Right atrium auricular region (tissue), 2 donors: ENCODE data around the gene JMJD4. TPM values are rescaled to one million over a fixed set of nuclear protein-coding genes. Genes with fewer than 3 reads are reported as not detected.
"Not testable (repeated sequence)": the region's sequence is repeated elsewhere in the genome, so short reads cannot be mapped to it uniquely, and the experiment has no call there.

Experiments
- DNase-seq: peaks from one replicate; pipeline ENCODE4 v3.0.0-alpha.2; 2019; ENCODE audit warnings: low spot score
- H3K27ac ChIP-seq, 2 donors: fragments of 200-600 bp; sonication (generic); 1 replicate in 1 of 2; 2 replicates in 1 of 2; pipeline ENCODE4 v1.5.1; 2016 to 2019
- H3K27me3 ChIP-seq, 2 donors: fragments of 200-600 bp; sonication (generic); one replicate each; pipeline versions ENCODE4 v1.5.1 to v1.6.0; 2017 to 2019
- H3K36me3 ChIP-seq: fragments of 200-600 bp; sonication (generic); one replicate; pipeline ENCODE4 v1.5.1; 2016
- H3K4me1 ChIP-seq, 2 donors: fragments of 200-600 bp; sonication (generic); one replicate each; pipeline versions ENCODE4 v1.5.1 to v1.6.0; 2017 to 2019
- H3K4me3 ChIP-seq, 2 donors: fragments of 200-600 bp; sonication (generic); 1 replicate in 1 of 2; 2 replicates in 1 of 2; pipeline ENCODE4 v1.5.1; 2017 to 2019; ENCODE audit warnings: mild to moderate bottlenecking in 1 of 2, moderate library complexity in 1 of 2
- H3K9me3 ChIP-seq, 2 donors: fragments of 200-600 bp; sonication (generic); one replicate each; pipeline ENCODE4 v1.5.1; 2019
- total RNA-seq, 2 donors: library from RNA; depleted of rRNA; stranded (reverse); fragments of >200 nt; gene quantifications; one replicate each; pipeline ENCODE4 v1.1.0, GENCODE V29; 2016
- TF ChIP-seq, protein P1 (sequence below), 2 donors: fragments of 200-600 bp; sonication (generic); IDR thresholded peaks; one replicate each; pipeline ENCODE4 v1.5.1; 2019; ENCODE audit warnings: antibody characterized with exemption in 2 of 2

The JMJD4 gene
- total RNA-seq, 2 donors from 2014 or later: 11.0 to 11.1 TPM

DNA sequence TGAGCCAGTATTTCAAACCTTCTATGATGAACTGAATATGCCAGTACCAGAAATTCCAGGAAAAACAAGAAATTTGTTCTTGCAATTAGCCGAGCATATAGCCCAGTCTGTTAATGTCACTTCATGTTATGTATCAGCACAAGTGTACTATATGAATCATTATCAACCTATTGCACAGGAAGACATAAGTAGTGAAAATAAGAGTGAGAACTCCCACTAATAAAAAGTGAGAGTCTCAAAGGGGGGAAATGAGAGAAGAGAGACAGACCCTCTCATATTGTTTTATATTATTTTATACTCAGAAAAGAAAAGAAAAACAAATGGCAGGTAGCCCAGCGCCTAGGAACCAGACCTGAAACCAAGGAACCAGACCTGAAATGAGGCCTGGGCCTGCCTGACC lies 16.2 kb downstream of the JMJD4 start:
- Histone ChIP-seq H3K4me1 (no peaks in the 10 kb centered on the region), H3K4me3 (no peak overlapping the region), H3K9me3 (peaks cover 0 to 65% of the 10 kb centered on the region in 2 donors), H3K27me3 (no peaks in the 10 kb centered on the region), H3K36me3 (no peaks in the 10 kb centered on the region), H3K27ac (no peak overlapping the region)
- TF ChIP-seq, protein P1, sequence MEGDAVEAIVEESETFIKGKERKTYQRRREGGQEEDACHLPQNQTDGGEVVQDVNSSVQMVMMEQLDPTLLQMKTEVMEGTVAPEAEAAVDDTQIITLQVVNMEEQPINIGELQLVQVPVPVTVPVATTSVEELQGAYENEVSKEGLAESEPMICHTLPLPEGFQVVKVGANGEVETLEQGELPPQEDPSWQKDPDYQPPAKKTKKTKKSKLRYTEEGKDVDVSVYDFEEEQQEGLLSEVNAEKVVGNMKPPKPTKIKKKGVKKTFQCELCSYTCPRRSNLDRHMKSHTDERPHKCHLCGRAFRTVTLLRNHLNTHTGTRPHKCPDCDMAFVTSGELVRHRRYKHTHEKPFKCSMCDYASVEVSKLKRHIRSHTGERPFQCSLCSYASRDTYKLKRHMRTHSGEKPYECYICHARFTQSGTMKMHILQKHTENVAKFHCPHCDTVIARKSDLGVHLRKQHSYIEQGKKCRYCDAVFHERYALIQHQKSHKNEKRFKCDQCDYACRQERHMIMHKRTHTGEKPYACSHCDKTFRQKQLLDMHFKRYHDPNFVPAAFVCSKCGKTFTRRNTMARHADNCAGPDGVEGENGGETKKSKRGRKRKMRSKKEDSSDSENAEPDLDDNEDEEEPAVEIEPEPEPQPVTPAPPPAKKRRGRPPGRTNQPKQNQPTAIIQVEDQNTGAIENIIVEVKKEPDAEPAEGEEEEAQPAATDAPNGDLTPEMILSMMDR (IDR thresholded peaks at IDR 0.05): no peak
- DNase-seq: no peak

DNA sequence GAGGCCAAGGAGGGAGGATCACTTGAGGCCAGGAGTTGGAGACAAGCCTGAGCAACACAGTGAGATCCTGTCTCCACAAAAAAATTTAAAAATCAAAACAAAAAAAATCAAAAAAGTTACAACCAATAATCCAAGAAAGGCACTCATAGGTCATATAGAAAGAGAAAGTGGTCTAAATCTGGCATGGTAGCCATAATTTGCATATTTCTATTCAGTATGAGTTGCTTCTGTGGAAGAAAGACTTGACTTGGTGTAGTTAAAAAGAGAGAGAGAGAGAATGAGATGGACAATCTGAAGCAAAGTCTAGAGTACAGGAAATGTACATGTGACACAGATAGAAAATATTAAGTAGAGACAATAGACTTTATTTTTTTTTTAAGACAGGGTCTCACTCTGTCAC lies 22.5 kb downstream of the JMJD4 start:
- Histone ChIP-seq H3K4me1 (no peaks in the 10 kb centered on the region), H3K36me3 (no peaks in the 10 kb centered on the region), H3K27me3 (no peaks in the 10 kb centered on the region), H3K4me3 (no peak overlapping the region), H3K27ac (no peak overlapping the region), H3K9me3 (peaks cover 0 to 24% of the 10 kb centered on the region in 2 donors)
- DNase-seq: no peak
- TF ChIP-seq, protein P1 (IDR thresholded peaks at IDR 0.05): no peak

DNA sequence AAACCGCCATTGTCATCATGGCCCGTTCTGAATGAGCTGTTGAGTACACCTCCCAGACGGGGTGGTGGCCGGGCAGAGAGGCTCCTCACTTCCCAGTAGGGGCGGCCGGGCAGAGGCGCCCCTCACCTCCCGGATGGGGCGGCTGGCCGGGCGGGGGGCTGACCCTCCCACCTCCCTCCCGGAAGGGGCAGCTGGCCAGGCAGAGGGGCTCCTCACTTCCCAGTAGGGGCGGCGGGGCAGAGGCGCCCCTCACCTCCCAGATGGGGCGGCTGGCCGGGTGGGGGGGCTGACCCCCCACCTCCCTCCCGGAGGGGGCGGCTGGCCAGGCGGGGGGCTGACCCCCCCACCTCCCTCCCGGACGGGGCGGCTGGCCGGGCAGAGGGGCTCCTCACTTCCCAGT lies 24.6 kb downstream of the JMJD4 start:
- not testable (repeated sequence) for DNase-seq, H3K4me1 ChIP-seq, H3K36me3 ChIP-seq, H3K4me3 ChIP-seq, H3K27ac ChIP-seq, H3K27me3 ChIP-seq
- H3K9me3 ChIP-seq: peaks cover 0 to 11% of the 10 kb centered on the region in 2 donors

DNA sequence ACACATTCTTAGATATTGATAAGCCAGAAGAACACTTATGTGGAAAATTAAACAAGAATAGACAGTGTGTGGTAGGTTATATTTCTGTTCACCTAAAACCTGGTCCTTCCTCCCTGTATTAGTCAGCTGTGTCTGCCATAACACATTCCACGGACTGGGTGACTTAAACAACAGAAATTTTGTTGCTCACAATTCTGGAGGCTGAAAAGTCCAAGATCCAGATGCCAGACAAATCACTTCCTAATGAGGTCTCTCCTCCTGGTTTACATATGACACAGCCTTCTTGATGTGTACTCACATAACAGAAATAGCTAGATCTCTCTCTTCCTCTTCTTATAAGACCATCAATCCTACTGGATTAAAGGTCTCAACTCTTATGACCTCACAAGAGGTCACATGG lies 25.7 kb downstream of the JMJD4 start:
- TF ChIP-seq, protein P1 (IDR thresholded peaks at IDR 0.05): no peak
- peaks cover 0 to 3% of the 10 kb centered on the region in 2 donors for H3K9me3 ChIP-seq
- H3K4me3 ChIP-seq: no peak overlapping the region
- DNase-seq: no peak
- H3K27ac ChIP-seq: no peak overlapping the region
- H3K4me1 ChIP-seq: no peaks in the 10 kb centered on the region
- no peaks in the 10 kb centered on the region for H3K27me3 ChIP-seq
- H3K36me3 ChIP-seq: no peaks in the 10 kb centered on the region

DNA sequence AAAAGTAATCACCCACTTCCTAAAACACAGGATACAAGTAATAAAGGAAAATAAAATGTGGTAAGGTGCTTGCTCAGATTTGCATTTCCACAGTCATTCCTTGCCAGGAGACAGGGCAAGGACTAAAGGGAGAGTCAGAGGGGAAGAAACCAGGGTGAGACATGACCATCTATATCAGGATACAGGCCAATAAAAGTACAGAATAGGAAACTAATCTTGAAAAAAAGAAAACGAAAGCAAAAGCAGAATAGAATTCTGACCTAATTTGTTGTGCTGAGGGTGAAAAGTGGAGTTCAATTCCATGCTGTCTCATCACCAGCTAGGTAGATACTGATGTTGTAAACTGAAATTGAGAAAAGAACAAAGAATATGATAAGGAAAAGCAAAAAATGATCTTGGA lies 27.3 kb downstream of the JMJD4 start:
- no peaks in the 10 kb centered on the region for H3K4me1 ChIP-seq
- no peak overlapping the region for H3K27ac ChIP-seq
- no peaks in the 10 kb centered on the region for H3K27me3 ChIP-seq
- H3K4me3 ChIP-seq: no peak overlapping the region
- no peak for DNase-seq
- H3K36me3 ChIP-seq: no peaks in the 10 kb centered on the region
- TF ChIP-seq, protein P1 (IDR thresholded peaks at IDR 0.05): no peak
- H3K9me3 ChIP-seq: peaks cover 0 to 12% of the 10 kb centered on the region in 2 donors

DNA sequence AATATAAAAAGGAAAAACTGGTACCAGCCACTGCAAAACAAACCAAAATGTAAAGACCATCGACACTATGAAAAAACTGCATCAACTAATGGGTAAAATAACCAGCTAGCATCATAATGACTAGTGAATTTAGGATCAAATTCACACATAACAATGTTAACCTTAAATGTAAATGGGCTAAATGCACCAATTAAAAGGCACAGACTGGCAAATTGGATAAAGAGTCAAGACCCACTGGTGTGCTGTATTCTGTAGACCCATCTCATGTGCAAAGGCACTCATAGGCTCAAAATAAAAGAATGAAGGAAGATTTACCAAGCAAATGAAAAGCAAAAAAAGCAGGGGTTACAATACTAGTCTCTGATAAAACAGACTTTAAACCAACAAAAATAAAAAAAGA lies 33.5 kb downstream of the JMJD4 start:
- H3K9me3 ChIP-seq: peaks cover 0 to 33% of the 10 kb centered on the region in 2 donors

DNA sequence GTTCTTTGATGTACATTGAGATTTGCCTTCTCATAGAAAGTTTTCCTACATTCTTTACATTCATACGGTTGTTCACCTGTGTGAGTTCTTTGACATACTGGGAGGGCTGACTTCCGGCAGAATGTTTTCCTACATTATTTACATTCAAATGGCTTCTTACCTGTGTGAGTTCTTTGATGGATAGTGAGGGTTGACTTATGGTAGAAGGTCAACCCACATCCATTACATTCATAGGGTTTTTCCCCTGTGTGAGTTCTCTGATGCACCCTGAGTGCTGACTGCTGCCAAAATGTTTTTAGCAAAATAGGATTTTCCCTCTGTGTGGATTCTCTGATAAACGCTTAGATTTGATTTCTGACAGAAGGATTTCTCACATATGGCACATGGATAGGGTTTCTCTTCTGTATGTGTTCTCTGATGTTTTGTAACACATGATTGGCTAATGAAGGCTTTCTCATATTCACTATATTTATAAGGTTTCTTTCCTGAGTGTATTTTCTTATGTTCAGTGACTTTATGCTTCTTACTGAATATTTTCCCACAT lies 37.7 kb downstream of the JMJD4 start:
- DNase-seq: no peak

More for the DNA sequence above, 33.5 kb downstream of the JMJD4 start:
- not testable (repeated sequence) for H3K4me1 ChIP-seq, H3K36me3 ChIP-seq, H3K27me3 ChIP-seq, H3K4me3 ChIP-seq, DNase-seq, H3K27ac ChIP-seq

More for the DNA sequence above, 37.7 kb downstream of the JMJD4 start:
- Histone ChIP-seq H3K9me3 (peaks cover 0 to 45% of the 10 kb centered on the region in 2 donors), H3K4me3 (no peak overlapping the region), H3K27ac (no peak overlapping the region), H3K27me3 (no peaks in the 10 kb centered on the region), H3K36me3 (no peaks in the 10 kb centered on the region), H3K4me1 (no peaks in the 10 kb centered on the region)
- TF ChIP-seq, protein P1 (IDR thresholded peaks at IDR 0.05): no peak
